Astrocyte of the spinal cord (primary cell): ENCODE measurements around the gene TMCO6.
"Not testable (repeated sequence)": the region's sequence is repeated elsewhere in the genome, so short reads cannot be mapped to it uniquely, and the experiment has no call there.

Source experiments
- DNase-seq: peaks from one replicate; pipeline ENCODE4 v3.0.0; 2011; ENCODE audit warnings: low read depth, low spot score
- H3K4me3 ChIP-seq: 2 replicates; pipeline ENCODE4 v1.5.1; 2011; ENCODE audit warnings: low read depth, mild to moderate bottlenecking, low read length, moderate library complexity
- CTCF ChIP-seq: IDR thresholded peaks from 2 replicates; pipeline ENCODE4 v1.5.1; 2012; ENCODE audit warnings: low read depth, mild to moderate bottlenecking, low read length, inconsistent platforms
- in situ Hi-C: cut with HindIII; loops from 2 replicates; pipeline ENCODE4 v1.10.0; 2017; ENCODE audit warnings: low sequenced_read_pairs

Gene TMCO6

DNA sequence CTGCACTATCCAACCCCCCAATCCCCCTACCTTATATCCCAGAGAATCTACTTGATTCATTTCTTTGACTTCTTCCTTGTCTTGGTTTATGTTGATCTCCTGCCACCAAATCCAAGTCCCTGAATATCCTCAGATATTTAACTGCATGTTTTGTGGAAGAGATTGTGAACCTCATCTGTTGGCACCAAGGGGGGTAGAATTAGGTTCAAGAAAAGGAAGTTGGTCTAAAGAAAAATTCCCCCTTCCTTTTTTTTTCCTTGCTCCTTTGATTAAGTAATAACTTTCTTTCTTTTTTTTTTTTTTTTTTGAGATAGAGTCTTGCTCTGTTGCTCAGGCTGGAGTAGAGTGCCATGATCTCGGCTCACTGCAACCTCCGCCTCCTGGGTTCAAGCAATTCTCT is 5.8 kb upstream of the TMCO6 start:
- TF ChIP-seq CTCF: no peak
- in situ Hi-C loops: no loop called here
- H3K4me3 ChIP-seq: no peak overlapping the region
- DNase-seq: no peak

DNA sequence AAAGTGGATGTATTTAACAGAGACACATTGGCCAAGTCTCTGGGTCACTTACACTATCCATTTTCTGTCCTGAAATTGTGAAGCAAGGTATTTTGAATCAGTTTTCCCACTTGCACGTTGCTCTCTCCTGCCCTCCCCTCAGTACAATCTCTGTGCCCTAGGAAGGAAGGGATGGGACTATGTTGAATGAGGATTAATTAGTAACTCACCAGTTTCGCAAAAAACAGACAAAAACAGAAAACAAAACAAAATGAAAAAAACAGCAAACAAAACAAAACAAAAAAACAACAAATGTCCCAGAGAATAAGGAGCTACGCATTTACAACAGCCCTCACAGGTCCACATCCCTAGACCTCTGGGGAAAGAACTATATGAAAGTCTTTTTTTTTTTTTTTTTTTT is 5.1 kb upstream of the TMCO6 start:
- no peak for DNase-seq
- H3K4me3 ChIP-seq: no peak overlapping the region
- in situ Hi-C loops: no loop called here
- no peak for TF ChIP-seq CTCF

DNA sequence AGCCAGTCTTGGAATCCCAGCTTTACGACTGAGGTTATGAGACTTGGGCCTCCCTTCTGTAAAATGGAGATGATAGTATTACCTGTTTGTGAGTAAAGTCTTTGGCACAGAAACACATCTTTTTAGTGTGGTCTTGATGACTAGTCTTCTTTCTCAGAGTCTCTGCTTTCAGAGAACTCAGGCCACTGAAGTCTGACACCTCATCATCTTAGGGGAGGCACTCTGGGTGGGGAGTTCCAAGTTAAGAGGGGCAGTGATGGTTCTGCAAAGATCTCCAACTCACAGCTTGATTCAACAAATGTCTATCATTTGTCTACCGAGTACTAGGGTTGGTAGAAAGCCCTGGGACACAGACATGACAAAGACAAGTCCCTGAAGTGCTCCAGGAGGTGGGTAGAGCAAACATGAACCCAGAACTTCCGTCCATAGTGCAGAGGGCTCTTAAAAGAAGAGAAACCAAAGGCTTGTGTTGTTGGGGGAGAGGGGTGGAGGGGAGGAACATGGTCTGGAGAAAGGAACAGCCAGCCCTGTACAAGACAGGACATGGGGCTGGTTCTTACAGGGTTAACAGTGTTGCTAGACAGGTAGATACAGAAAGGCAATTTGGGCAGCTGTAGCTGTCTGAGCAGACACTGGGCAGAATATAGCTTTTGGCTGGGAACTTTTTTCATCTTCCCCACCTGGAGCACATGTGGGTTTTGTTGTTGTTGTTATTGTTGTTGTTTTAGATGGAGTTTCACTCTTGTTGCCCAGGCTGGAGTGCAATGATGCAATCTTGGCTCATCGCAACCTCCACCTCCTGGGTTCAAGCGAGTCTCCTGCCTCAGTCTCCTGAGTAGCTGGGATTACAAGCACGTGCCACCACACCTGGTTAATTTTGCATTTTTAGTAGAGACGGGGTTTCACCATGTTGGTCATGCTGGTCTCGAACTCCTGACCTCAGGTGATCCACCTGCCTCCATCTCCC is 3.7 kb upstream of the TMCO6 start:
- in situ Hi-C loops: no loop called here
- TF ChIP-seq CTCF: no peak
- H3K4me3 ChIP-seq: no peak overlapping the region
- no peak for DNase-seq

- TF ChIP-seq CTCF: no peak
- DNase-seq: no peak
- H3K4me3 ChIP-seq: no peak overlapping the region
- in situ Hi-C loops: no loop called here
These were observed 1.7 kb upstream of the TMCO6 start for GRCh38 chr5:140637371-140638100.

DNA sequence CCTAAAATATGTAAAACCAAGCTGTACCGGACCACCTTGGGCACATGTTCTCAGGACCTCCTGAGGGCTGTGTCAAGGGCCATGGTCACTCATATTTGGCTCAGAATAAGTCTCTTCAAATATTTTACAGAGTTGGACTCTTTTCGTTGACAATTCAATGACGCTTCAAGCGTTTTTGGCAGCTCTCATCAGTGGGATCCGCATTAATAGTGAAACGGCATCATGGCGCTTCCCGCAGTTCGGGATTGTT is 428 bp upstream of the TMCO6 start:
- peak overlapping the region; percentile 47 for H3K4me3 ChIP-seq
- DNase-seq, in situ Hi-C loops: not testable (repeated sequence)

DNA sequence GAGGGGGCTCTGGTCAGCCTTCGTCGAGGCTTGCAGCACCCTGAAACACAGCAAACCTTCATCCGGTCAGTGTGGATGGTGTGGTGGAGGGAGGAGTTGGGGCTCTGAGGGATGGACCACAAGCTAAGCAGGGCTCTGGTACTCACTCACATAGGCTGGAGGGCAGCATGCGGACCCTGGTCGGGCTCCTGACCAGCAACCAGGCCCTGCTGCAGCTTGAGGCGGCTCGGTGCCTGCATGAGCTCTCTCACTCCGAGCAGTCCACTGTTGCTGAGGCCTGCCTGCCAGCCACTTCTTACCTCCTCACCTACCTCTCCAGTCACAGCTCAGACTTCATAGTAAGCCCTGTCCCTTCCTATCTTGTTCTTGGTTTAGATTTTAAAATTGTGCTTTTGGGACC is 2.5 kb downstream of the TMCO6 start:
- DNase-seq: no peak
- in situ Hi-C loops: no loop called here
- no peak overlapping the region for H3K4me3 ChIP-seq
- no peak for TF ChIP-seq CTCF

DNA sequence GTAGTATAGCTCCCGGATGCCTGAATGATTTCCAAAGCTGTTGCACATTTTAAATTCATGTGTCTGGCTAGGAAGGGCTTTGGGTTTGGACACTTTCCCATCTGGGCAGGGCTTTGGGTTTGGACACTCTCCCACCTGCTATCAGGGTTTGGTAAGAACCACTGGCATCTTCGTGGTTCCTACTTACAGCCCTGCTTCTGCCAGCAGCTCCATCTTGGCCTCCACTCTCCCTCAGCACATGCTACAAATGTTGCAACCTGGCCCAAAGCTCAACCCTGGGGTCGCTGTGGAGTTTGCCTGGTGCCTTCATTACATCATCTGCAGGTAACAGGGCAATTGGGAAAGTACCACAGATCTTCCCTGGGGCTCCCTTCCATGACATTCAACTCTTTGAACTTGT is 3.5 kb downstream of the TMCO6 start:
- DNase-seq: peak; percentile 75
- H3K4me3 ChIP-seq: no peak overlapping the region
- in situ Hi-C loops: no loop called here
- TF ChIP-seq CTCF: no peak
